ENCODE data around the gene LLGL2.

The LLGL2 gene

DNA sequence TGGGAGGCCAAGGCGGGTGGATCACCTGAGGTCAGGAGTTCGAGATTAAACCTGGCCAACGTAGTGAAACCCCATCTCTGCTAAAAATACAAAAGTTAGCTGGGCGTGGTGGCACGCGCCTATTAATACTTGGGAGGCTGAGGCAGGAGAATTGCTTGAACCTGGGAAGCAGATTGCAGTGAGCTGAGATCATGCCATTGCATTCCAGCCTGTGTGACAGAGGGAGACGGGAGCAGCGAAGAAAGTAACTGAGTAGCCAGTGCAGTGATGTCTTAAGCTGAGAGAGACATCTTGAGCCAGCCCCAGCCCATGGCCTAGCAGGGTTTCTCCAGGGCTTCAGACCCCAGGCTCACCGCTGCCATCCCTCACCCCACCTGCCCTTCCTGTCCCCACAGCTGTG lies 97.9 kb downstream of the LLGL2 start:
- Histone ChIP-seq H3K36me3 (ENCODE audit: control insufficient read depth, insufficient read depth, low read length) (no peaks in the 10 kb centered on the region), H3K4me3 (replicated peaks; ENCODE audit: low read depth, low read length) (no peak overlapping the region), H3K27me3 (replicated peaks; ENCODE audit: control insufficient read depth, insufficient read depth, low read length) (no peaks in the 10 kb centered on the region)
- TF ChIP-seq, protein P1, sequence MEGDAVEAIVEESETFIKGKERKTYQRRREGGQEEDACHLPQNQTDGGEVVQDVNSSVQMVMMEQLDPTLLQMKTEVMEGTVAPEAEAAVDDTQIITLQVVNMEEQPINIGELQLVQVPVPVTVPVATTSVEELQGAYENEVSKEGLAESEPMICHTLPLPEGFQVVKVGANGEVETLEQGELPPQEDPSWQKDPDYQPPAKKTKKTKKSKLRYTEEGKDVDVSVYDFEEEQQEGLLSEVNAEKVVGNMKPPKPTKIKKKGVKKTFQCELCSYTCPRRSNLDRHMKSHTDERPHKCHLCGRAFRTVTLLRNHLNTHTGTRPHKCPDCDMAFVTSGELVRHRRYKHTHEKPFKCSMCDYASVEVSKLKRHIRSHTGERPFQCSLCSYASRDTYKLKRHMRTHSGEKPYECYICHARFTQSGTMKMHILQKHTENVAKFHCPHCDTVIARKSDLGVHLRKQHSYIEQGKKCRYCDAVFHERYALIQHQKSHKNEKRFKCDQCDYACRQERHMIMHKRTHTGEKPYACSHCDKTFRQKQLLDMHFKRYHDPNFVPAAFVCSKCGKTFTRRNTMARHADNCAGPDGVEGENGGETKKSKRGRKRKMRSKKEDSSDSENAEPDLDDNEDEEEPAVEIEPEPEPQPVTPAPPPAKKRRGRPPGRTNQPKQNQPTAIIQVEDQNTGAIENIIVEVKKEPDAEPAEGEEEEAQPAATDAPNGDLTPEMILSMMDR (IDR thresholded peaks at IDR 0.05; ENCODE audit: insufficient read depth, low read length, poor library complexity, severe bottlenecking) = no peak
- no peak for DNase-seq (ENCODE audit: extremely low read depth, insufficient read length)

DNA sequence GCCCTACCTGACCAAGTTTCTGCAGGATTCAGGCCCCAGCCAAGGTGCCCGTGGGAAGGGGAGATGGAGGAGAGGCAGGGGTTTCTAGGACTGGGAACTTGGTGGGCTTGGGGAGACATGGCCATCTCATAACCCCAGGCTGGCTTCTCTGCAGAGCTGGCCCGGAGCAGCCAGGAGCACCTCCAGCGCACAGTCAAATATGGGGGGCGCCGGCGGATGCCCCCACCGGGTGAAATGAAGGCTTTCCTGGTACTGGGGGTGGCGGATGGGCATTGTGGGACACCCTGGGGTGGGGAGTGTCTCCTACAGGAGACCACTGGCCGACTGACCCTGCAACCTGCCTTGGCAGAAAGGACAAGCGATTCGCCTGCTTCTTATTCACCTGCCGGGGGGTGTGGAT lies 98.5 kb downstream of the LLGL2 start:
- H3K27me3 ChIP-seq (replicated peaks; ENCODE audit: control insufficient read depth, insufficient read depth, low read length) = no peaks in the 10 kb centered on the region
- no peak for DNase-seq (ENCODE audit: extremely low read depth, insufficient read length)
- TF ChIP-seq, protein P1 (IDR thresholded peaks at IDR 0.05; ENCODE audit: insufficient read depth, low read length, poor library complexity, severe bottlenecking) = no peak
- no peaks in the 10 kb centered on the region for H3K36me3 ChIP-seq (ENCODE audit: control insufficient read depth, insufficient read depth, low read length)
- no peak overlapping the region for H3K4me3 ChIP-seq (replicated peaks; ENCODE audit: low read depth, low read length)
